GM19395 (cell line): Measurements from ENCODE around the gene WDR19.

Experiments used
- ATAC-seq: cut with Tn5 transposase; IDR thresholded peaks from one replicate; pipeline ENCODE4 v1.9.1; 2021; ENCODE audit warnings: mild to moderate bottlenecking, moderate library complexity; ENCODE audit not compliant: unreplicated experiment

The WDR19 gene

GRCh38 chr4:39295784-39296183 lies 113.5 kb downstream of the WDR19 start:
- ATAC-seq: no peak

GRCh38 chr4:39302901-39303300 lies 120.6 kb downstream of the WDR19 start:
- no peak for ATAC-seq

- no peak for ATAC-seq
Measured at GRCh38 chr4:39303871-39304270, 121.5 kb downstream of the WDR19 start.

- no peak for ATAC-seq
Measured at GRCh38 chr4:39304651-39305050, 122.3 kb downstream of the WDR19 start.

- no peak for ATAC-seq
Measured at GRCh38 chr4:39305912-39306677, 123.8 kb downstream of the WDR19 start.

GRCh38 chr4:39308611-39309010 lies 126.3 kb downstream of the WDR19 start:
- ATAC-seq: no peak

GRCh38 chr4:39312816-39313215 lies 130.5 kb downstream of the WDR19 start:
- ATAC-seq: no peak

GRCh38 chr4:39319676-39320075 lies 137.3 kb downstream of the WDR19 start:
- no peak for ATAC-seq

- no peak for ATAC-seq
Measured at GRCh38 chr4:39320381-39321115, 138.2 kb downstream of the WDR19 start.

- no peak for ATAC-seq
Measured at GRCh38 chr4:39323821-39324220, 141.5 kb downstream of the WDR19 start.

GRCh38 chr4:39324446-39324845 lies 142.1 kb downstream of the WDR19 start:
- ATAC-seq: no peak

- ATAC-seq: no peak
Measured at GRCh38 chr4:39324897-39325613, 142.7 kb downstream of the WDR19 start.

GRCh38 chr4:39326468-39326977 lies 144.2 kb downstream of the WDR19 start:
- no peak for ATAC-seq

- no peak for ATAC-seq
Measured at GRCh38 chr4:39330353-39330752, 148.0 kb downstream of the WDR19 start.

- ATAC-seq: no peak
Measured at GRCh38 chr4:39331191-39331590, 148.9 kb downstream of the WDR19 start.
